B cell (primary cell): Measurements from ENCODE around the gene MYH7B. TPM values are rescaled to one million over a fixed set of nuclear protein-coding genes. Genes with fewer than 3 reads are reported as not detected.

Source experiments
- ATAC-seq: fragments of 200-7000 bp; cut with Tn5 transposase; one replicate; pipeline ENCODE4 v1.10.0; 2021; ENCODE audit warnings: low read depth, mild to moderate bottlenecking, moderate number of reproducible peaks, moderate library complexity
- CTCF ChIA-PET: fragments of 350-600 bp; sonication (Branson Sonifier 250); formaldehyde crosslinking; loops from one replicate; lab custom pipeline; 2021; ENCODE audit warnings: antibody characterized with exemption, inconsistent platforms; lab: Charles Lee
- POLR2A ChIA-PET: fragments of 350-600 bp; sonication (Branson Sonifier 250); formaldehyde crosslinking; loops from one replicate; lab custom pipeline; 2021; ENCODE audit warnings: antibody characterized with exemption; lab: Charles Lee
- DNase-seq: peaks from one replicate; pipeline ENCODE4 v3.0.0; 2013
- H2AFZ ChIP-seq: 2 replicates; pipeline ENCODE4 v1.6.1; 2012; ENCODE audit warnings: mild to moderate bottlenecking, low read depth, low read length; ENCODE audit not compliant: insufficient read depth, poor library complexity, severe bottlenecking
- H3K27ac ChIP-seq, 2 donors: 1 replicate in 1 of 2; 2 replicates in 1 of 2; pipeline ENCODE4 v1.5.1; 2012 to 2013; ENCODE audit warnings: low read length in 2 of 2, mild to moderate bottlenecking in 2 of 2, moderate library complexity in 1 of 2
- H3K27me3 ChIP-seq, 4 experiments: fragments of 200-600 bp in 1 of 4; sonication (generic) in 1 of 4; replicated peaks in 1 of 4; 1 replicate in 2 of 4; 2 replicates in 2 of 4; pipeline versions ENCODE4 v1.6.1 to v1.7.0; 2013 to 2016; ENCODE audit warnings: low read length in 3 of 4, mild to moderate bottlenecking in 2 of 4, mixed read lengths in 1 of 4, moderate library complexity in 1 of 4; ENCODE audit not compliant: insufficient read depth in 4 of 4, control insufficient read depth in 3 of 4; ENCODE audit errors: control extremely low read depth in 1 of 4
- H3K36me3 ChIP-seq, 2 experiments: replicated peaks in 1 of 2; 1 replicate in 1 of 2; 2 replicates in 1 of 2; pipeline versions ENCODE4 v1.6.1 to v1.7.1; 2013; ENCODE audit warnings: low read length in 1 of 2; ENCODE audit not compliant: insufficient read depth in 2 of 2, control insufficient read depth in 1 of 2; ENCODE audit errors: control extremely low read depth in 1 of 2, extremely low read depth in 1 of 2
- H3K4me1 ChIP-seq, 2 donors: fragments of 200-600 bp in 1 of 2; sonication (generic) in 1 of 2; 1 replicate in 1 of 2; 2 replicates in 1 of 2; pipeline versions ENCODE4 v1.5.1 to v1.6.1; 2013 to 2017; ENCODE audit warnings: low read length in 2 of 2; ENCODE audit not compliant: control insufficient read depth in 2 of 2, insufficient read depth in 2 of 2
- H3K4me2 ChIP-seq: replicated peaks from 2 replicates; pipeline ENCODE3; 2012; ENCODE audit warnings: mild to moderate bottlenecking, low read depth, low read length; ENCODE audit not compliant: poor library complexity, severe bottlenecking
- H3K4me3 ChIP-seq, 5 experiments: fragments of 200-600 bp in 1 of 5; sonication (generic) in 1 of 5; 1 replicate in 3 of 5; 2 replicates in 2 of 5; pipeline versions ENCODE4 v1.5.1 to v1.7.0; 2011 to 2016; ENCODE audit warnings: low read length in 4 of 5, mild to moderate bottlenecking in 4 of 5, low read depth in 2 of 5, control low read depth in 1 of 5, moderate library complexity in 1 of 5; ENCODE audit not compliant: insufficient read depth in 1 of 5; ENCODE audit errors: control extremely low read depth in 1 of 5, extremely low read depth in 1 of 5
- H3K79me2 ChIP-seq: fragments of 200-600 bp; sonication (generic); one replicate; pipeline ENCODE4 v1.6.0; 2016; ENCODE audit warnings: low read length; ENCODE audit not compliant: control insufficient read depth, insufficient read depth
- H3K9ac ChIP-seq: fragments of 200-600 bp; sonication (generic); 2 replicates; pipeline ENCODE4 v1.6.1; 2017; ENCODE audit warnings: mild to moderate bottlenecking, low read length, moderate library complexity
- H3K9me3 ChIP-seq, 3 donors: one replicate each; pipeline versions ENCODE4 v1.6.1 to v1.7.1; 2013; ENCODE audit warnings: low read length in 2 of 3; ENCODE audit not compliant: control insufficient read depth in 2 of 3, insufficient read depth in 1 of 3; ENCODE audit errors: control extremely low read depth in 1 of 3
- H4K20me1 ChIP-seq: 2 replicates; pipeline ENCODE4 v1.6.0; 2012; ENCODE audit warnings: mild to moderate bottlenecking, low read length; ENCODE audit not compliant: insufficient read depth, control insufficient read depth, poor library complexity, severe bottlenecking
- H3K27ac Mint-ChIP-seq: one replicate; pipeline ENCODE4 v1.8.0; 2021; ENCODE audit warnings: mixed read lengths
- H3K27me3 Mint-ChIP-seq: one replicate; pipeline ENCODE4 v1.8.0; 2021; ENCODE audit warnings: mixed read lengths
- H3K4me1 Mint-ChIP-seq: one replicate; pipeline ENCODE4 v1.8.0; 2021; ENCODE audit warnings: mixed read lengths
- H3K4me3 Mint-ChIP-seq: one replicate; pipeline ENCODE4 v1.8.0; 2021; ENCODE audit warnings: mixed read lengths
- H3K9me3 Mint-ChIP-seq: one replicate; pipeline ENCODE4 v1.8.0; 2022; ENCODE audit warnings: mixed read lengths; ENCODE audit not compliant: insufficient read depth
- CTCF ChIP-seq: fragments of 200-600 bp; IDR thresholded peaks from one replicate; pipeline ENCODE4 v1.8.0; 2022; ENCODE audit warnings: antibody characterized with exemption, mild to moderate bottlenecking
- EZH2 ChIP-seq: IDR thresholded peaks from 2 replicates; pipeline ENCODE4 v1.6.1; 2012; ENCODE audit warnings: borderline replicate concordance, low read depth, mild to moderate bottlenecking, moderate library complexity, low read length; ENCODE audit not compliant: insufficient read depth, poor library complexity, severe bottlenecking
- WGBS: methylation state at CpG from one replicate; pipeline ENCODE4 v1.1.5; 2013; ENCODE audit warnings: missing lambda C conversion rate; ENCODE audit not compliant: insufficient coverage; 5-methylcytosine and 5-hydroxymethylcytosine counted together
- intact Hi-C: fragments of 100-400 bp; cut with micrococcal nuclease; formaldehyde crosslinking; loops from one replicate; pipeline ENCODE4 v1.10.0; 2022
- polyA plus RNA-seq: library from polyadenylated mRNA; depleted of rRNA; stranded (reverse); fragments of >200 nt; gene quantifications from 2 replicates; pipeline ENCODE4 v1.2.3, GENCODE V29; 2012
- total RNA-seq, 2 donors: library from RNA; stranded (reverse); fragments of 120-200 nt in 1 of 2; gene quantifications; 1 replicate in 1 of 2; 2 replicates in 1 of 2; pipeline versions ENCODE4 v1.2.3 to v1.2.4, GENCODE V29; 2013 to 2022

Gene MYH7B
- total and polyA plus RNA-seq, 2 donors (not counting 1 experiment from before 2014, with no cell fraction given) = 0.79 to 1.2 TPM

- intact Hi-C loops = no loop called here
- WGBS = 82% methylated on average over 21 of the region's 25 CpGs
- Histone ChIP-seq H3K79me2 (no peaks in the 10 kb centered on the region), H3K4me2 (no peak overlapping the region), H2AFZ (no peak overlapping the region), H3K9ac (no peak overlapping the region), H3K4me3 (no peak overlapping the region), H3K4me1 (no peaks in the 10 kb centered on the region), H3K27me3 (peaks cover 0 to 19% (median 8%) of the 10 kb centered on the region in 4 experiments), H3K27ac (no peak overlapping the region), H3K9me3 (peaks cover 0 to 2% (median 0%) of the 10 kb centered on the region in 3 donors), H4K20me1 (no peaks in the 10 kb centered on the region), H3K36me3 (no peaks in the 10 kb centered on the region)
- no peak for ATAC-seq
- peak overlapping the region; percentile 10 for H3K27ac Mint-ChIP-seq
- ChIA-PET POLR2A (no interaction called here), CTCF (no interaction called here)
- peaks cover 25% of the 10 kb centered on the region for H3K27me3 Mint-ChIP-seq
- no peaks in the 10 kb centered on the region for H3K4me1 Mint-ChIP-seq
- no peak overlapping the region for H3K4me3 Mint-ChIP-seq
- H3K9me3 Mint-ChIP-seq = no peaks in the 10 kb centered on the region
- DNase-seq = no peak
- TF ChIP-seq EZH2 = no peak
- no peak for TF ChIP-seq CTCF
Measured at GRCh38 chr20:34985461-34986310, 30.0 kb downstream of the MYH7B start.
